Left cardiac atrium (tissue), 4 donors: ENCODE results near the gene GNA12. TPM values are rescaled to one million over a fixed set of nuclear protein-coding genes. Genes with fewer than 3 reads are reported as not detected.
"Not testable (repeated sequence)": the region's sequence is repeated elsewhere in the genome, so short reads cannot be mapped to it uniquely, and the experiment has no call there.

Experiments used
- ATAC-seq, 2 donors: fragments of 200-7000 bp; cut with Tn5 transposase; one replicate each; pipeline ENCODE4 v1.9.1; 2020; ENCODE audit warnings: mild to moderate bottlenecking in 2 of 2, moderate library complexity in 2 of 2
- DNase-seq: peaks from one replicate; pipeline ENCODE4 v3.0.0-alpha.2; 2020
- intact Hi-C, 2 donors: fragments of 100-400 bp; cut with DNase I; formaldehyde crosslinking; loops; one replicate each; pipeline versions ENCODE4 v1.14.1 to v1.15.1; 2022 to 2023
- total RNA-seq, 2 donors: library from RNA; stranded (reverse); fragmentation: NEBNext Ultra II Directional; extraction: Animal tissue kit (Norgen Biotek cat#: 25700); gene quantifications; one replicate each; pipeline ENCODE4 v1.2.1, GENCODE V29; 2021
- donor health status: DM: no; HTN: yes; CAD: no.
- donor health status: DM: no; HTN: yes; CAD: no; lungs with severe emphysema.
- donor health status: DM: yes; HTN: yes; CAD: no.
- donor health status: Dilated cardiomyopathy.

The GNA12 gene
- total RNA-seq, 2 donors from 2014 or later: 47.4 to 52.2 TPM

GRCh38 chr7:2681929-2682799, 161.9 kb downstream of the GNA12 start:
- DNase-seq: peak; percentile 8
- ATAC-seq: no peak
- intact Hi-C loops: loop anchor here (1.0 to 10.0 kb wide), 4 partner anchors 115 to 237 kb away; partner anchors contain the start of gene GRIFIN (in 1 of the 2)

- ATAC-seq (peak; percentile 82 to 84), DNase-seq (peak; percentile 89)
- intact Hi-C loops: loop anchor here (1.0 to 10.0 kb wide), 4 partner anchors 114 to 236 kb away; partner anchors contain the start of gene GRIFIN (in 1 of the 2)
These were observed 163.2 kb downstream of the GNA12 start for GRCh38 chr7:2680792-2681490.

- intact Hi-C loops: loop anchor here (5.0 to 10.0 kb wide), 3 partner anchors 113 to 235 kb away; partner anchors contain the start of gene GRIFIN (in 1 of the 2)
- ATAC-seq (no peak), DNase-seq (peak; percentile 15)
These were observed 163.9 kb downstream of the GNA12 start for GRCh38 chr7:2680256-2680655.

- intact Hi-C loops: loop anchor here (5.0 to 10.0 kb wide), 3 partner anchors 112 to 235 kb away; partner anchors contain the start of gene GRIFIN (in 1 of the 2)
- peak; percentile 12 for DNase-seq
- ATAC-seq: peak in 1 of 2 donors; percentile 66
These were observed 164.7 kb downstream of the GNA12 start for GRCh38 chr7:2679135-2680127.

- ATAC-seq, intact Hi-C loops: not testable (repeated sequence)
- DNase-seq: peak; percentile 4
These were observed 165.7 kb downstream of the GNA12 start for GRCh38 chr7:2678454-2678853.

Other genes starting within 250 kb of the GNA12 start
- 10 to 100 TPM; 30.3 to 38.7 TPM for gene TTYH3, start 212.3 kb downstream of the GNA12 start, total RNA-seq
- under 1 TPM; 0.27 to 0.34 TPM for gene AMZ1, start 156.1 kb downstream of the GNA12 start, total RNA-seq
- 1 to 10 TPM in 1 of 2 donors, under 1 TPM in 1; 0.42 to 1.3 TPM for gene CARD11, start 199.6 kb upstream of the GNA12 start, total RNA-seq